Activated effector memory CD4-positive, alpha-beta T cell treated with anti-CD3 and anti-CD28 coated beads, Interleukin-2, amount 50 U/mL, for 16 hours (primary cell): Measurements from ENCODE around the gene EML1.
"Not testable (repeated sequence)": the region's sequence is repeated elsewhere in the genome, so short reads cannot be mapped to it uniquely, and the experiment has no call there.

Experiments used
- DNase-seq: peaks from one replicate; pipeline ENCODE4 v3.0.0-alpha.2; 2020

The EML1 gene

GRCh38 chr14:99943620-99944019 lies 150.4 kb downstream of the EML1 start:
- no peak for DNase-seq

DNA sequence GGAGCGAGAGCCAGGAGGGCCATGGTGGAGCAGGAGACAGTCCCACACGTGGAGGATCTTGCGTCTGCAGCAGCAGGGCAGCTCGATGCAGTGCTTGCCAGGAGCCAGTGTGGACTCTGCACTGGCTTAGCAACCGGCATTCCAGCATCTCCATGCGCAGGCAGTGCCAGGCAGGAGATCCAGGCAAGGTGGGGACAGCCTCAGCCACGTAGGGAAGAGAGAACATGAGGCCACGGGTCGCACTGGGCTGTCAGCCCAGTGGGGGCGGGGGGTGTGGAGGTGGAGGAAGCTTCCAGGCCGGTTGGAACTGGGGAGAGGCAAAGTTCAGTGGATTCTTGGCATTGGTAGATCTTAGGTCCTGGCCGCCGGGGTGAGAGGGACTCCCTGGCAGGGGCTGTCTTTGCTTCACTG lies 151.0 kb downstream of the EML1 start:
- no peak for DNase-seq

- DNase-seq, result no peak
Measured at GRCh38 chr14:99945732-99946651, 152.8 kb downstream of the EML1 start.

GRCh38 chr14:99946652-99947489 lies 153.7 kb downstream of the EML1 start:
- DNase-seq, result peak; percentile 86

- no peak for DNase-seq
Measured at GRCh38 chr14:99947695-99948094, 154.5 kb downstream of the EML1 start.

DNA sequence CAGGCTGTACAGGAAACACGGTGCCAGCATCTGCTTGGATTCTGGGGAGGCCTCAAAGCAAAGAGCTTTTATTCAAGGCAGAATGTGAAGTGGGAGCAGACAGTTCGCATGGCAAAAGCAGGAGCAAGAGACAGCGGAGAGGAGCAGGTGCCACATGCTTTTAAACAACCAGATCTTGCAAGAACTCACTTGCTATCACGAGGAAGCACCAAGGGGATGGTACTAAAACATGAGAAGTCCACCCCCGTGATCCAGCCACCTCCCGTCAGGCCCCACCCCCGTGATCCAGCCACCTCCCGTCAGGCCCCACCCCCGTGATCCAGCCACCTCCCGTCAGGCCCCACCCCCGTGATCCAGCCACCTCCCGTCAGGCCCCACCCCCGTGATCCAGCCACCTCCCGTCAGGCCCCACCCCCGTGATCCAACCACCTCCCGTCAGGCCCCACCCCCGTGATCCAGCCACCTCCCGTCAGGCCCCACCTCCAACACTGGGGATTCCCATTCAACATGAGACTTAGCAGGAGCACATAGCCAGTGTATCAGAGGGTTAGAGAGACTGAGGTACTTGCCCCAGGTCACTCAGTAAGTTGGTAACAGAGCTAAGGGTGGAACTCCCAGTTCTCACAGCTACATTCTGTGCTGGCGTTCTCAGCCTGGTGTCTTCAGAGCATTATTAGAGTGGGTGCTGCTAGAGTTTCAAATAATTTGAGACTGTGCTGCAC lies 156.0 kb downstream of the EML1 start:
- DNase-seq, result not testable (repeated sequence)

- DNase-seq, result no peak
Measured at GRCh38 chr14:99950181-99950580, 157.0 kb downstream of the EML1 start.

DNA sequence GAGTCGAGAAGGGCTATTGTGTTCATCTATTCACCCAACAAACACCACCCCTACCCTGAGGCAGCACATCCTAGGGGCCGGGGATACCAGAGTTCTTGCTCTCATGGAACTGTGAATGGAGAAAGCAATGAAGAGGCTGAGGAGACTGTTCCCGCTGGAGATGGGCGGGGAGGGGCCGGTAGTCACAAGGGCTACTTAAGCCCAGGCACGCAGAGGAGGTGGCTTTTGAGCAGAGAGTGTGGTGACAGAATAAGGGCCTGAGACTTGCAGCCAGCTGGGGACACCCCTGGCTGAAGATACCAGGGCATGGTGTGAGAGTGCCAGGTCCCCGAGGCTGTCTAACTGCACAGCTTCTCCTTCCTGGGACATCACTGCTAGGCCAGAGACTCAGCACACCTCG lies 157.9 kb downstream of the EML1 start:
- DNase-seq, result no peak

- DNase-seq, result no peak
Measured at GRCh38 chr14:99952039-99952438, 158.8 kb downstream of the EML1 start.

GRCh38 chr14:99952453-99952852 lies 159.2 kb downstream of the EML1 start:
- no peak for DNase-seq

- no peak for DNase-seq
Measured at GRCh38 chr14:99955826-99956455, 162.7 kb downstream of the EML1 start.

- no peak for DNase-seq
Measured at GRCh38 chr14:99958380-99958779, 165.2 kb downstream of the EML1 start.

DNA sequence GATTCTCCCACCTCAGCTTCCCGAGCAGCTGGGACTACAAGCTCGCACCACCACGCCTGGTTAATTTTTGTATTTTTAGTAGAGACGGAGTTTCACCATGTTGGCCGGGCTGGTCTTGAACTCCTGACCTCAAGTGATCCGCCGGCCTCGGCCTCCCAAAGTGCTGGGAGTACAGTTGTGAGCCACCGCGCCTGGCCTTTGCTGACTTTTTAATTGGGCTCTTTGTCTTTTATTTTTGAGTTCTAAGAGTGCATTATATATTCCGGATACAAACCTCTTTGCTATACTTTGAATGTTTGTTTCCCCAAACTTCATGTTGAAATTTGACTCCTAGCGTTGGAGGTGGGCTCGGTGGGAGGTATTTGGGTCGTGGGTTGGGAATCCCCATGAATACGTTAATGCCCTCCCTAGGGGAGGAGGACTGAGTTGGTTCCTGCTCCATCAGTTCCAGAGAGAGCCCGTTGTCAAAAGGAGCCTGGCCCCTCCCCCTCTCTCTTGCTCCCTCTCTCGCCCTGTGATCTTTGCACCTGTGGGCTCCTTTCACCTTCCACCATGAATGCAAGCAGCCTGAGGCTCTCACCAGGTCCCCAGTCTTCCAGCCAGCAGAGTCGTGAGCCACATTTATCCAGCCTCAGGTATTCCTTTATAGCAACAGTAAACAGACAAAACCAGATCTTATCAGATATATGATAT lies 168.8 kb downstream of the EML1 start:
- DNase-seq, result no peak

DNA sequence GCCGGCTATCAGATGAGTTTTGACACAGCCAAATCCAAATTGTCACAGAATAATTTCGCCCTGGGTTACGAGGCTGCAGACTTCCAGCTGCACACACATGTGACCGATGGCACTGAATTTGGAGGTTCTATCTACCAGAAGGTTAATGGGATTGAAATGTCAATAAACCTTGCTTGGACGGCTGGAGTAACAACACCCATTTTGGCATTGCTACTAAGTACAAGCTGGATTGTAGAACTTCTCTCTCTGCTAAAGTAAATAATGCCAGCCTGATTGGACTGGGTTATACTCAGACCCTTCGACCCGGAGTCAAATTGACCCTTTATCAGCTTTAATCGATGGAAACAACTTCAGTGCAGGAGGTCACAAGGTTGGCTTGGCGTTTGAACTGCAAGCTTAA lies 171.8 kb downstream of the EML1 start:
- DNase-seq, result no peak

DNA sequence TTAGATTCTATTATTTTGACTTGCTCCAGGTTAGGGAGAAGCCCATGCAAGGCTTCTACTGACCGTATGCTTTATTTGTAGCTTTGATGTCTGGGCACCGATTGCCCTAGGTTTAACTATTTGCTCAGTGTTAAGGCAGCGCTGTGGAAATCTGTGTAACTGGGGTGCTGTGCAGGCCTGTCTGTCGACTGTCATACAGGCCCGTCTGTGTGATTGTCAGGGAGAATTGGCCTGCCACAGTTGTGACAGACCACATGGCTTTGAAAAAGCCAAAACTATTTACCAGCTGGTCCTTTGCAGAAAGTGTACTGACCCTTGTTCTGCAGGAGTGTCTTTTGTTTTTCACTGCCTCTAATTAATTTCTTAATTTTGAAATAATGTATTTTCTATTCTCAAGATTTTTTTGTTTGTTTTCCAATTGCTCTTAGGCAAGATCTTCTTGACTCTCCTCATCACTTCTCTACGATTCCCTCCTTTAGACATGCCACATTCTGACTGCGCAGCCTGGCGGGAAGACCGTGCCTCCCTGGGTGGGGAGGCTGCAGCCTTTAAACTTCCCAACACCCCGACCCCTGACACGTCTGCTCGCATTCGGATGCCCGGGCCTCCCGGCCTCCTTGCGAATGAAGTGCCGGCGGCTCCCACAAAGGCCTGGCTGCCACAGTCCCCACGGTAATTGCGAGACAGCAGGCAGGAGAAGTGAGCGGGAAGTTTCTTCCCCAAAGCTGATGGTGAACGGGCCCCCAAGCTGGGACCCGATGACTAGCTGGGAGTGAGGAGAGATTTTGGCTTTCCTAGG lies 173.0 kb downstream of the EML1 start:
- no peak for DNase-seq

GRCh38 chr14:99966912-99967311 lies 173.7 kb downstream of the EML1 start:
- no peak for DNase-seq

DNA sequence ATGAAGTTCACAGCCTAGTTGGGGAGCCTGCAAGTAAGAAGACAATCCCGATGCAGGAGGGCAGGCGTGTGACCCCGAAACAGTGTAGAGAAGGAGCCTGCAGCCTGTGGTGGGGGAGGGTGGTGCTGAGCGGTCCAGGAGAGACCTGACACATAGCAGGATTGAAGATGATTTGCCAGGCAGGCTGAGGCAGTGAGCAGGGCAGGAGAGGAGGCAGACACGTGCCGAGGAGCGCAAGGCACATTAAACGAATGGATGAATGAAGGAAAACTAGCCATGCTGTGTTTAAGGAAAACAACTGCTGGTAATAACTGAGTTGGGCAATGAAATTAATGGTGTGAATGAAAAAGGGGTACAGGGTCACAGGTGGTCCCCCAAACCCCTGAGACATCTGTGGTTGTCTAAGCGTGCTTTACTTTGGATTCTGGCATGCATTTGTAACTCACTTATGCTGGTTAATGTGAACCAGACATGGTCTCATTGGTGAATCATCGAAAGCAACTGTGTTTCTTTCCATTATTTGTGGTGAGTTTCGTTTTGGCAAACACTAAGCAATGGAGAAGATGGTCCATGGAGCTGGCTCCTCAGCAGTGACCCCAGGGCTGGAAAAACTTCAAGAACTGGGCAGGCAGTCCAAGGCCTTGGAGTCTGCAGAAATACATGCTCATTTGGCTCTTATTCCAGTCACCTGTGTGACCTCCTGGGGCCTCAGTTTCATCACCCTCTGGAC lies 175.1 kb downstream of the EML1 start:
- DNase-seq, result no peak

GRCh38 chr14:99968941-99969340 lies 175.7 kb downstream of the EML1 start:
- no peak for DNase-seq

GRCh38 chr14:99969673-99970322 lies 176.6 kb downstream of the EML1 start:
- no peak for DNase-seq
